Astrocyte of the cerebellum (primary cell): ENCODE data around the gene PPP3R1.
A peak's percentile ranks its signal among the peaks of the same experiment; 100 is the strongest.

Experiments
- DNase-seq: peaks from one replicate; pipeline ENCODE4 v3.0.0-alpha.2; 2011; ENCODE audit warnings: low read depth
- H3K4me3 ChIP-seq: 2 replicates; pipeline ENCODE4 v1.5.1; 2011; ENCODE audit warnings: mild to moderate bottlenecking, low read depth, low read length, moderate library complexity
- CTCF ChIP-seq: IDR thresholded peaks from 2 replicates; pipeline ENCODE4 v1.5.1; 2012; ENCODE audit warnings: low read length, low read depth, moderate library complexity, mild to moderate bottlenecking; ENCODE audit errors: missing control alignments
- in situ Hi-C: cut with HindIII; loops from 2 replicates; pipeline ENCODE4 v1.10.0; 2017; ENCODE audit warnings: low sequenced_read_pairs

Gene PPP3R1

GRCh38 chr2:68282811-68283418, 30.6 kb upstream of the PPP3R1 start:
- in situ Hi-C loops: no loop called here
- peak; percentile 31 for DNase-seq
- no peak overlapping the region for H3K4me3 ChIP-seq
- peak; percentile 76 for TF ChIP-seq CTCF

- no peak for TF ChIP-seq CTCF
- DNase-seq: no peak
- in situ Hi-C loops: no loop called here
- H3K4me3 ChIP-seq: no peak overlapping the region
Observed at GRCh38 chr2:68280796-68281195, 28.5 kb upstream of the PPP3R1 start.

GRCh38 chr2:68280348-68280747, 28.0 kb upstream of the PPP3R1 start:
- DNase-seq: no peak
- in situ Hi-C loops: no loop called here
- no peak overlapping the region for H3K4me3 ChIP-seq
- no peak for TF ChIP-seq CTCF

- TF ChIP-seq CTCF: no peak
- no peak for DNase-seq
- H3K4me3 ChIP-seq: no peak overlapping the region
- in situ Hi-C loops: no loop called here
Observed at GRCh38 chr2:68279691-68280090, 27.4 kb upstream of the PPP3R1 start.

GRCh38 chr2:68278169-68278568, 25.8 kb upstream of the PPP3R1 start:
- no peak for TF ChIP-seq CTCF
- in situ Hi-C loops: no loop called here
- DNase-seq: no peak
- H3K4me3 ChIP-seq: no peak overlapping the region

GRCh38 chr2:68274022-68274421, 21.7 kb upstream of the PPP3R1 start:
- TF ChIP-seq CTCF: no peak
- in situ Hi-C loops: no loop called here
- DNase-seq: no peak
- no peak overlapping the region for H3K4me3 ChIP-seq
